Measurements from ENCODE around the gene PSENEN.
"Not testable (repeated sequence)": the region's sequence is repeated elsewhere in the genome, so short reads cannot be mapped to it uniquely, and the experiment has no call there.

PSENEN gene

DNA sequence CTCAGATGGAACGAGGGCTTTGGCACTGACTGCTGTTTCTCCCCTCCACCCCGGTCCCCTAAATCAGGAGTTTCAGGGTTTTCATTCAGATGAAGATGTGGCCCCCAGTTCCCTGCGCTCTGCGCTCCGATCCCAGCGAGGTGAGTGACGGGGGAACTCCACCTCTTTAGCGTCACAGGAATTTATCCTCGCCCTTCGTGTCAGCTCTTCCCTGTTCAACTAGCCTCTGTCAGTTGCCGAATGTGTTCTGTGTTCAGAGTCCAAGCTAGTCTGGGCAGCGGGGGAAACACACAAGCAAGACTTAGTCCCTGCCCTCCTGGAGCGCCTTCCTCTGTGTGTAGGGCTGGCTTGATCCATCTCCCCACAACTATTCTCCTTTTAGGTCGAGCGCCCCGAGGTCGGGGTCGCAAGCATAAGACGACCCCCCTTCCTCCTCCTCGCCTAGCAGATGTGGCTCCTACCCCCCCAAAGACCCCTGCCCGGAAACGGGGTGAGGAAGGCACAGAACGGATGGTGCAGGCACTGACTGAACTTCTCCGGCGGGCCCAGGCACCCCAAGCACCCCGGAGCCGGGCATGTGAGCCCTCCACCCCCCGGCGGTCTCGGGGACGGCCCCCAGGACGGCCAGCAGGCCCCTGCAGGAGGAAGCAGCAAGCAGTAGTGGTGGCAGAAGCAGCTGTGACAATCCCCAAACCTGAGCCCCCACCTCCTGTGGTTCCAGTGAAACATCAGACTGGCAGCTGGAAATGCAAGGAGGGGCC is 25.9 kb upstream of the PSENEN start:
- peak; percentile 31 for DNase-seq

DNA sequence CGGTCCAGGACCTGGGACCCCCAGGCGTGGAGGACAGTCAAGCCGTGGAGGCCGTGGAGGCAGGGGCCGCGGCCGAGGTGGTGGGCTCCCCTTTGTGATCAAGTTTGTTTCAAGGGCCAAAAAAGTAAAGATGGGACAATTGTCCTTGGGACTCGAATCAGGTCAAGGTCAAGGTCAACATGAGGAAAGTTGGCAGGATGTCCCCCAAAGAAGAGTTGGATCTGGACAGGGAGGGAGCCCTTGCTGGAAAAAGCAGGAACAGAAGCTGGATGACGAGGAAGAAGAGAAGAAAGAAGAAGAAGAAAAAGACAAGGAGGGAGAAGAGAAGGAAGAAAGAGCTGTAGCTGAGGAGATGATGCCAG is 25.3 kb upstream of the PSENEN start:
- no peak for DNase-seq

DNA sequence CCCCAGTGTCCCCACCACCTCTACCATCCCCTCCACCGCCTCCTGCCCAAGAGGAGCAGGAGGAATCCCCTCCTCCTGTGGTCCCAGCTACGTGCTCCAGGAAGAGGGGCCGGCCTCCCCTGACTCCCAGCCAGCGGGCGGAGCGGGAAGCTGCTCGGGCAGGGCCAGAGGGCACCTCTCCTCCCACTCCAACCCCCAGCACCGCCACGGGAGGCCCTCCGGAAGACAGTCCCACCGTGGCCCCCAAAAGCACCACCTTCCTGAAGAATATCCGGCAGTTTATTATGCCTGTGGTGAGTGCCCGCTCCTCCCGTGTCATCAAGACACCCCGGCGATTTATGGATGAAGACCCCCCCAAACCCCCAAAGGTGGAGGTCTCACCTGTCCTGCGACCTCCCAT is 24.8 kb upstream of the PSENEN start:
- peak; percentile 35 for DNase-seq

DNA sequence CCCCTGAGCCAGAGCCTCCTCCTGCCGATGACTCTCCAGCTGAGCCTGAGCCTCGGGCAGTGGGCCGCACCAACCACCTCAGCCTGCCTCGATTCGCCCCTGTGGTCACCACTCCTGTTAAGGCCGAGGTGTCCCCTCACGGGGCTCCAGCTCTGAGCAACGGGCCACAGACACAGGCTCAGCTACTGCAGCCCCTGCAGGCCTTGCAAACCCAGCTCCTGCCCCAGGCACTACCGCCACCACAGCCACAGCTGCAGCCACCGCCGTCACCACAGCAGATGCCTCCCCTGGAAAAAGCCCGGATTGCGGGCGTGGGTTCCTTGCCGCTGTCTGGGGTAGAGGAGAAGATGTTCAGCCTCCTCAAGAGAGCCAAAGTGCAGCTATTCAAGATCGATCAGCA is 24.1 kb upstream of the PSENEN start:
- peak; percentile 32 for DNase-seq

DNA sequence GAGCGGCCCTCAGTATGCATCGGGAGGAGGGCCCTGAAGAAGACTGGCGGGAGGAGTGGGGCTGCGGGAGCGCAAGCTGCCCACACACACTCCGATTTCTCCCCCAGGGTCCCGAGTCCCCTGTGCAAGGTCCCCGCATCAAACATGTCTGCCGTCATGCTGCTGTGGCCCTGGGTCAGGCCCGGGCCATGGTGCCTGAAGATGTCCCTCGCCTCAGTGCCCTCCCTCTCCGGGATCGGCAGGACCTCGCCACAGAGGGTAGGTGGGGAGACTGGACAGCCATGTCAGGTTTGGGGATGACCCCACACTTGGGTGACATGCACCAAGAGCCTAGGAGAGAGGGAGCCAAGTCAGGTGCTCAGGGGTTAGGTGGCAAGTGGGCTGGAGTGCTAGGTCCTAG is 23.0 kb upstream of the PSENEN start:
- peak; percentile 21 for DNase-seq

DNA sequence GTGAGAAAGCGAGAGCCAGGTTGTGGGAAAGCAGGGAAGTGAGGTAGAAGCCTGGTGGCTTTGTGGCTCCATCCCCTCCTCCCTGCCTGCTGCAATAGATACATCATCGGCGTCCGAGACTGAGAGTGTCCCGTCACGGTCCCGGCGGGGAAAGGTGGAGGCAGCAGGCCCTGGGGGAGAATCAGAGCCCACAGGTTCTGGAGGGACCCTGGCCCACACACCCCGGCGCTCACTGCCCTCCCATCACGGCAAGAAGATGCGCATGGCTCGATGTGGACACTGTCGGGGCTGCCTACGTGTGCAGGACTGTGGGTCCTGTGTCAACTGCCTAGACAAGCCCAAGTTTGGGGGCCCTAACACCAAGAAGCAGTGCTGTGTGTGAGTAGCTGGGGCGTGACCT is 22.6 kb upstream of the PSENEN start:
- peak; percentile 9 for DNase-seq

DNA sequence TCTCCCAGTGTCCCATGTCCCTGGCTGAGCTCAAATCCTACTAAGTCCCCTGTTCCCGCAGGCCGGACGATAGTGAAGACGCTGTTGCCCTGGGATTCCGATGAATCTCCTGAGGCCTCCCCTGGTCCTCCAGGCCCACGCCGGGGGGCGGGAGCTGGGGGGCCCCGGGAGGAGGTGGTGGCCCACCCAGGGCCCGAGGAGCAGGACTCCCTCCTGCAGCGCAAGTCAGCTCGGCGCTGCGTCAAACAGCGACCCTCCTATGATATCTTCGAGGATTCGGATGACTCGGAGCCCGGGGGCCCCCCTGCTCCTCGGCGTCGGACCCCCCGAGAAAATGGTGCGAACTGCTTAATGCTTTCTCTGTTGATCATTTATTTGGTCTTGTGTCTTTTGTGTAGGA is 21.8 kb upstream of the PSENEN start:
- no peak for DNase-seq

DNA sequence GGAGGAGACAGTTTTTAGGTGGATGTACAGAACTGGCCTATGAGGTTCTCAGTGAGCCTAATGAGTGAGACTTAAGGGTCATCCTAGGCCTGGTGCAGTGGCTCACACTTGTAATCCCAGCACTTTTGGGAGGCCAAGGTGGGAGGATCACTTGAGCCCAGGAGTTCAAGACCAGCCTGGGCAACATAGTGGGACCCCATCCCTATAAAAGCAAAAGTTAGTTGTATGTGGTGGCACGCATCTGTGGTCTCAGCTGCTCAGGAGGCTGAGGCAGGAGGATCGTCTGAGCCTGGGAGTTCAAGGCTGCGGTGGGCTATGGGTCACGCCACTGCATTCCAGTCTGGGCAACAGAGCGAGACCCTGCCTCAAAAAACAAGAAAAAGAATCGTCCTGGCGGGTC is 21.3 kb upstream of the PSENEN start:
- not testable (repeated sequence) for DNase-seq

DNA sequence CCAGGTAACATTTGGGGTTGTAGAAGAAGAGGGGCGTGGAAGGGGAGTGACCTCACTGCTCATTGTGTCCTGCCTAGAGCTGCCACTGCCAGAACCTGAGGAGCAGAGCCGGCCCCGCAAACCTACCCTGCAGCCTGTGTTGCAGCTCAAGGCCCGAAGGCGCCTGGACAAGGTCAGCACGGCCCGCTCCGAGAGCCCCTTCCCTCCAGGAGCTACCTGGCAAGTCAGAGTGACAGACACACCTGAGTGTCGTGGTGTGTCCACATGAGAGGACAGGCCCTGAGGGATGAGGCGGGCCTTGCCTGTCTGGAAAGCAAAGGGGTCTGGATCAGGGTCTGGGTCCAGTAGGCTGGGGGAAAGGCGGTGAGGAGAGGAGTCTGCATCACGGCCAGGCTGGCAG is 20.9 kb upstream of the PSENEN start:
- no peak for DNase-seq

DNA sequence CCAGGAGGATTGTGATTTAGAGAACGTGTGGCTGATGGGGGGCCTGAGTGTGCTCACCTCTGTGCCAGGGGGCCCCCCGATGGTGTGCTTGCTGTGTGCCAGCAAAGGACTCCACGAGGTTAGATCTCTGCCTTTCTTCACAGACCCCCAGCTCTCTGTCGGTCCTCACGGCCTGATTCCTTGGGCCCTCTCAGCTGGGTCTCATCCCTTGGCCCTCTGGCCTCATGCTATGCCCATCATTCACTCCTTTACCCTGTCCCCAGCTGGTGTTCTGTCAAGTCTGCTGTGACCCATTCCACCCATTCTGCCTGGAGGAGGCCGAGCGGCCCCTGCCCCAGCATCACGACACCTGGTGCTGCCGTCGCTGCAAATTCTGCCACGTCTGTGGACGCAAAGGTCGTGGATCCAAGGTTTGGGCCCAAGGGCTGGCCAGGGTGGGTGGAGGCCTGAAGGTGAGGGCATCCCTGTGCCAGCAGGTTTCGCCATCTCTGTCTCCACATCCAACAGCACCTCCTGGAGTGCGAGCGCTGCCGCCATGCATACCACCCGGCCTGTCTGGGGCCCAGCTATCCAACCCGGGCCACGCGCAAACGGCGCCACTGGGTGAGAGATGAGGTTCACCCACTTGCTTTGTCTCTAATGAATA is 20.1 kb upstream of the PSENEN start:
- DNase-seq = no peak

DNA sequence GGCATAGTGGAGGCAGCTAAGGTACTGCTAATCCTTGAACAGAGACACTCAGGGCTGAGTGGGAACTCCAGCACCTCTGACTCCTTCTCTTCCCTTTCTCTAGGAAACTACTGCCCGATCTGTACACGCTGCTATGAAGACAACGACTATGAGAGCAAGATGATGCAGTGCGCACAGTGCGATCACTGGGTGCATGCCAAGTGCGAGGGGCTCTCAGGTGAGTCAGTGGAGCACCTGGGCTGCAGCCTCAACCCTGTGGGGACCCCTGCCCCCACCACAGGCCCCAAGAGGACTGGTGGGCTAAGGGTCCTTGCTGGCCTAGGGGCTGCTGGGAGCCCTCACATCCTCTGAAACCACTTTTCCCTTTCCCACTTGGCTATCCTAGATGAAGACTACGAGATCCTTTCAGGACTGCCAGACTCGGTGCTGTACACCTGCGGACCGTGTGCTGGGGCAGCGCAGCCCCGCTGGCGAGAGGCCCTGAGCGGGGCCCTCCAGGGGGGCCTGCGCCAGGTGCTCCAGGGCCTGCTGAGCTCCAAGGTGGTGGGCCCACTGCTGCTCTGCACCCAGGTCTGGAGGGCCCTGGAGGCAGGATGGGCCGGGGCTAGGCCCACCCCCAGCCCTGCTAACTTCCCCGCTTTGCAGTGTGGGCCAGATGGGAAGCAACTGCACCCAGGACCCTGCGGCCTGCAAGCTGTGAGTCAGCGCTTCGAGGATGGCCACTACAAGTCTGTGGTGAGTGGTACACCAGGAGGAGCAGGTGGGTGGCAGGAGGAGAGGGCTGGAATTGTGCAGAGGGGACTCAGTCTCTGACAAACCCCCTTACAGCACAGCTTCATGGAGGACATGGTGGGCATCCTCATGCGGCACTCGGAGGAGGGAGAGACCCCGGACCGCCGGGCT is 18.1 kb upstream of the PSENEN start:
- no peak for DNase-seq

DNA sequence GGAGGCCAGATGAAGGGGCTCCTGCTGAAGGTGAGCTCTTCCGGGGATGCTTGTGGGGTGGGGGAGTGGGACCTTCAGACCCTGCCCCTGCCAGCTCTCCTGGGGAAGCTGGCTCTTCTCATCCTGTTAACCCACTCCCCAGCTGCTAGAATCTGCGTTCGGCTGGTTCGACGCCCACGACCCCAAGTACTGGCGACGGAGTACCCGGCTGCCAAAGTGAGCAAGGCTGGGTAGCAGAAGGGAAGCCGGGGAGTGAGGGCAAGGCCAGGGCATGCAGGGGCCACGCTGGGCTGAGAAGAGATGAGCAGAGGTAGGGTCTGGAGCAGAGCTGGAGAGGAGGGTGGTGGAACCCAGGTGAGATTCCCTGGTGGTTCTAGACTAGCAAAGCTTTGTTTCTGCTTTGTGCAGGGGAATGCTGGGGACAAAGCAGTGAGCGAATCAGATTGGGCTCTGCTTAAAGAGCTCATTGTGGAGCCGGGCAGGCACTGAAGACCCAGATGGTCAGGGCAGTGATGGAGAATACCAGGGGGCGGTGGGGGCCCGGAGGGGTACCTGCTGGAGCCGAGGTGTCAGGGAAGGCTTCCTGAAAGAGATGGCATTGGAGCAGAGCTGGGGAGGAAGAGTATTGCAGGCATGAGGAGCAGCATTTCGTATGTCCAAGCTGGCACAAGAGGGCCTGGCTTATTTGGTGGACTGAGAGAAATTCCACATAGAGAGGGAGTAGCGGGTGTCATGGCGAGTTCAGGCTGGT is 17.3 kb upstream of the PSENEN start:
- DNase-seq = no peak

DNA sequence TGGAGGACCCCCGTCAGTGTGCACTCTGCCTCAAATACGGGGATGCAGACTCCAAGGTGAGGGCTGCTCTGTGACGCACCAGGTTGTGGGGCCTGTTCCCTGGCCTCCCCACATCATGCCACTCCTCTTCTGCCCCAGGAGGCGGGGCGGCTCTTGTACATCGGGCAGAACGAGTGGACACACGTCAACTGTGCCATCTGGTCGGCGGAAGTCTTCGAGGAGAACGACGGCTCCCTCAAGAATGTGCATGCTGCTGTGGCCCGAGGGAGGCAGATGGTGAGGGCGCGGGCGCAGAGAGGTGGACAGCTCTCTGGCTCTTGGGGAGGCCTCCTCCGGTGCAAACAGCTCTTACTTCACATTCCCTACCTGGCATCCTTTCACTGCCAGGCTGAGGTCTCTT is 16.4 kb upstream of the PSENEN start:
- DNase-seq = no peak

DNA sequence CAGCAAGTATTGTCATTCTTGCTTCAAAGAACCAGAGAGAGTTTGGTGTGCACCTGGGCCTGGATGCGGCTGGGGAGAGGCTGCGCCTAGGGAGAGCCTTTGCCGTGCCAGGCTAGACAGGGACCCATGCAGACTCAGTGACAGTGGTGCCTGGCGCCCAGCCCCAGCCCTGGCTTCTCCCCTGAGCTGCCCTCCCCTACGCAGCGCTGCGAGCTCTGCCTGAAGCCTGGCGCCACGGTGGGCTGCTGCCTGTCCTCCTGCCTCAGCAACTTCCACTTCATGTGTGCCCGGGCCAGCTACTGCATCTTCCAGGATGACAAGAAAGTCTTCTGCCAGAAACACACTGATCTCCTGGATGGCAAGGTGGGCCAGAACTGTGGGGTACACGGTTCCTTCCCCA is 15.7 kb upstream of the PSENEN start:
- DNase-seq = no peak

DNA sequence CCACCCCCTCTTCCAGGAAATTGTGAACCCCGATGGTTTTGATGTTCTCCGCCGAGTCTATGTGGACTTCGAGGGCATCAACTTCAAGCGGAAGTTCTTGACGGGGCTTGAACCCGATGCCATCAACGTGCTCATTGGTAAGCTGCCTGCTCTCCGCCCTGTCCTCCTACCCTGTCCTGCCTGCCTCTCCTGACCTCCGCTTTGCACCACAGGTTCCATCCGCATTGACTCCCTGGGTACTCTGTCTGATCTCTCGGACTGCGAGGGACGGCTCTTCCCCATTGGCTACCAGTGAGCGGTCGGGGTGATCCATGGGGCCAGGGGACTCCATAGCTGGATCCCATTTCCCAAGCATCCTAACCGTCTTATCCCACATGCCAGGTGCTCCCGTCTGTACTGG is 15.1 kb upstream of the PSENEN start:
- no peak for DNase-seq

DNA sequence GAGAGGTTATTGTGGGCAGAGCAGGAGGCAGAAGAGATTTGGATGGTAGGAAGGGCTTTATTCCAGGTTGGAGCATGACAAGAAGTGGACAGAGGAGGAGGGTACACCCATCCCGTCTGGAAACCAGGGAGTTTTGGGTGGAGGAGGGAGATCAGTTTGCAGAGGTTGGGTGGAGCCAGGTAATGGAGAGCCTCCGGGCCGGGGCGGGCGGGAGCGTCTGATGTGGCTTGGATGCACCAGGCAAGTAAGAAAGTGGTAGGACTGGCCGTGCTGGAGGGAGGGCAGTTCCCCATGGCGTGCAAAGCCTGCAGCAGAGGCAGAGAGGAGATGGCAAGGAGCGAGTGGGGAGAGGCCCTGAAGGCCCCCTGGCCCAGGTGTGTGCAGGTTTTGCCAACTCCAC is 14.1 kb upstream of the PSENEN start:
- DNase-seq = no peak

DNA sequence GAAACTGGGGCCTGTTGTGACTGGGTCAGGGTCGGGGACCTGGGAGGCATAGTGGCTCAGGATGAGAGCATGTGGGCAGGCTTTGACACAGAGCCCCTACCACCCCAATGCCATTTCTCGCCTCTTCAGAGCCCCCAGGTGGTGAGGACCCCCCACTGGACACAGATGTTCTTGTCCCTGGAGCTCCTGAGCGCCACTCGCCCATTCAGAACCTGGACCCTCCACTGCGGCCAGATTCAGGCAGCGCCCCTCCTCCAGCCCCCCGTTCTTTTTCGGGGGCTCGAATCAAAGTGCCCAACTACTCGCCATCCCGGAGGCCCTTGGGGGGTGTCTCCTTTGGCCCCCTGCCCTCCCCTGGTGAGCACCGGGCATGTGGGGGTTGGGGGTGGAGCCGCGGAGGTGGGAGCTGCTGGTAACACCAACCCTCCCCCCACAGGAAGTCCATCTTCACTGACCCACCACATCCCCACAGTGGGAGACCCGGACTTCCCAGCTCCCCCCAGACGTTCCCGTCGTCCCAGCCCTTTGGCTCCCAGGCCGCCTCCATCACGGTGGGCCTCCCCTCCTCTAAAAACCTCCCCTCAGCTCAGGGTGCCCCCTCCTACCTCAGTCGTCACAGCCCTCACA is 13.6 kb upstream of the PSENEN start:
- DNase-seq = no peak

DNA sequence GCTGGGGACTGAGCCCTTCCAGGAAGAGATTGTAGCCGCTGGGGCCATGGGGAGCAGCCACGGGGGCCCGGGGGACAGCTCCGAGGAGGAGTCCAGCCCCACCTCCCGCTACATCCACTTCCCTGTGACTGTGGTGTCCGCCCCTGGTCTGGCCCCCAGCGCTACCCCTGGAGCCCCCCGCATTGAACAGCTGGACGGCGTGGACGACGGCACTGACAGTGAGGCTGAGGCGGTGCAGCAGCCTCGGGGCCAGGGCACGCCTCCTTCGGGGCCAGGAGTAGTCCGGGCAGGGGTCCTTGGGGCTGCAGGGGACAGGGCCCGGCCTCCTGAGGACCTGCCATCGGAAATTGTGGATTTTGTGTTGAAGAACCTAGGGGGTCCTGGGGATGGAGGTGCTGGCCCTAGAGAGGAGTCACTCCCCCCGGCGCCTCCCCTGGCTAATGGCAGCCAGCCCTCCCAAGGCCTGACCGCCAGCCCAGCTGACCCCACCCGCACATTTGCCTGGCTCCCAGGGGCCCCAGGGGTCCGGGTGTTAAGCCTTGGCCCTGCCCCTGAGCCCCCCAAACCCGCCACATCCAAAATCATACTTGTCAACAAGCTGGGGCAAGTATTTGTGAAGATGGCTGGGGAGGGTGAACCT is 12.8 kb upstream of the PSENEN start:
- no peak for DNase-seq

DNA sequence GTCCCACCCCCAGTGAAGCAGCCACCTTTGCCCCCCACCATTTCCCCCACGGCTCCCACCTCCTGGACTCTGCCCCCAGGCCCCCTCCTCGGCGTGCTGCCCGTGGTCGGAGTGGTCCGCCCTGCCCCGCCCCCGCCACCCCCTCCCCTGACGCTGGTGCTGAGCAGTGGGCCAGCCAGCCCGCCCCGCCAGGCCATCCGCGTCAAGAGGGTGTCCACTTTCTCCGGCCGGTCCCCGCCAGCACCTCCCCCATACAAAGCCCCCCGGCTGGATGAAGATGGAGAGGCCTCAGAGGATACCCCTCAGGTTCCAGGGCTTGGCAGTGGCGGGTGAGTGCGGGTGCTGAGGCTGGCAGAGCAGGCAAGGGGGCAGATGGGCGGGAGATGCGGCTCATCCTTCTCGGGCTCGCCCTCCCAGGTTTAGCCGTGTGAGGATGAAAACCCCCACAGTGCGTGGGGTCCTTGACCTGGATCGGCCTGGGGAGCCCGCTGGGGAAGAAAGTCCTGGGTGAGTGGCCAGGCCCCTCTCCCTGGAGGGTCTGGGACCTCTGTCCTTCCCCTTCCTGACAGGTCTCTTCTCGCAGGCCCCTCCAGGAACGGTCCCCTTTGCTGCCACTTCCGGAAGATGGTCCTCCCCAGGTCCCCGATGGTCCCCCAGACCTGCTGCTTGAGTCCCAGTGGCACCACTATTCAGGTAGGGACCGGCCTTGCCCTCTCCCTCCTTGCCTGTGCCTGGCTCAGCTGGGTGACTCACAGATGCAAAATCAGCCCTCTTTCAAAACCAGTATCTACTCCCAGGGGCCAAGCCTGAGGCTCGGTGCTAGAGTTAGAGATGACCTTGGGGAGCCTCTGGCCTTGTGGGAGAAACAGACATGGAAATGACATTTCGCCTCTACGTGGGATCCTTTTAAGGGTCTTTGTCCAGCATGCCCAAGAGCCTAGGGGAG is 12.0 kb upstream of the PSENEN start:
- DNase-seq = no peak

DNA sequence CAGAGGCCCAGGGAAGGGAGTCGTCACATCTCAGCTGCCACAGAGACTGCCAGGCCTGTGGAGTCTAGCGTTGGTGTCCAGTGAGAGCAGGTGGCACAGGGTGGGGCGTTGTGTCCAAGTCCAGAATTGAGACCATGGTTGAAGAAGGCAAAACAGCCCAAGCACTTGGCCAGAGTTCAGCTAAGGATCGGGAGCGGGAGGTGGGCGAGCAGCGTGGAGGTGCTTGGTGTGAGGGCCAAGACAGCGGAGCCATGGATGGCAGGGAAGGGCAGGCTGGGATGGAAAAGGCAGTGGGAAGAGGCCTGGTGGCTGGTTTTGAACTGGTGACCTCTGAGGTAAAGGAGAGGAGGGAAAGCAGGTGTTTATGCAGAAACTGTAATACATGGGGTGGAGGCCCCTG is 11.2 kb upstream of the PSENEN start:
- DNase-seq = no peak

DNA sequence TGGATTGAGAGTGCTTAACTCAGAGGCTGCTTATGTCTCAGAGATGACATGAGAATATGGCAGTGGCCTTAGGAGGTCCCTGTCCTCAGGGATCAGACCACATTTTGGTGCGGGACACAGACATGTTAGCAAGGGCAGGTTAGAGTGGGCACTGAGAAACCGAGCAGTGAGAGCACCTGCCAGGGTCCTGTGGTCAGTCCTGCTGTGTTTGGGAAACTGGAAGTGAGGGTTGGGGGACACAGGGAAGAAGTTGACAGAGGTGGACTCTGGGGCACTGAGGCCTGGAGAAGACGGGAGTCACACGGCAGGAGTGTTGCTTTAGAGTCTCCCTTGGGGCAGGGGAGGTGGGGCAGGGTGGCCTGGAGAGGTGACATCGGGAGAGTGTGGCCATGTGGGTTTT is 10.6 kb upstream of the PSENEN start:
- no peak for DNase-seq

All from left hindlimb (tissue), 1 donor.